IMR-90 (cell line): ENCODE data around the gene UNC79. TPM values are rescaled to one million over a fixed set of nuclear protein-coding genes. Genes with fewer than 3 reads are reported as not detected.

Source experiments
- ATAC-seq: fragments of 200-7000 bp; cut with Tn5 transposase; 2 replicates; pipeline ENCODE4 v1.9.1; 2020; ENCODE audit warnings: low read depth, mild to moderate bottlenecking, moderate library complexity
- BruUV-seq: library from RNA; stranded (reverse); fragments of 400-500 nt; replicated peaks from 2 replicates; lab custom pipeline; 2021; lab: Mats Ljungman, UMichigan
- CTCF ChIA-PET: fragments of 300-600 bp; formaldehyde crosslinking; extraction: SDS; loops from one replicate; lab custom pipeline; 2021; ENCODE audit warnings: antibody characterized with exemption; lab: Yijun Ruan, JAX
- POLR2A ChIA-PET: fragments of 300-600 bp; sonication (Branson Sonifier 250); formaldehyde crosslinking; loops from one replicate; lab custom pipeline; 2022; ENCODE audit warnings: antibody characterized with exemption; ENCODE audit not compliant: unreplicated experiment; lab: Charles Lee
- DNase-seq: peaks from one replicate; pipeline ENCODE4 v3.0.0; 2013
- H2AFZ ChIP-seq: replicated peaks from 2 replicates; pipeline ENCODE3; 2013; ENCODE audit warnings: low read length, mild to moderate bottlenecking; ENCODE audit not compliant: poor library complexity
- H2AK5ac ChIP-seq: 2 replicates; pipeline ENCODE4 v1.6.1; 2013; ENCODE audit warnings: low read depth, low read length, inconsistent platforms
- H2AK9ac ChIP-seq: replicated peaks from 2 replicates; pipeline ENCODE3; 2013; ENCODE audit warnings: mild to moderate bottlenecking, low read depth, low read length, moderate library complexity; ENCODE audit not compliant: poor library complexity
- H2BK120ac ChIP-seq: 2 replicates; pipeline ENCODE4 v1.6.1; 2013; ENCODE audit warnings: low read depth, low read length, inconsistent platforms
- H2BK15ac ChIP-seq: 3 replicates; pipeline ENCODE4 v1.6.1; 2013; ENCODE audit warnings: low read depth, low read length, inconsistent platforms
- H2BK20ac ChIP-seq: 2 replicates; pipeline ENCODE4 v1.6.1; 2013; ENCODE audit warnings: low read depth, mild to moderate bottlenecking, inconsistent platforms, low read length, moderate library complexity
- H2BK5ac ChIP-seq: 2 replicates; pipeline ENCODE4 v1.6.1; 2013; ENCODE audit warnings: mild to moderate bottlenecking, low read depth, low read length, inconsistent platforms; ENCODE audit not compliant: poor library complexity, severe bottlenecking
- H3K14ac ChIP-seq: replicated peaks from 2 replicates; pipeline ENCODE4 v1.6.1; 2013; ENCODE audit warnings: low read depth, low read length, inconsistent platforms
- H3K18ac ChIP-seq: 2 replicates; pipeline ENCODE4 v1.6.1; 2013; ENCODE audit warnings: low read depth, low read length, control low read depth
- H3K23ac ChIP-seq: 2 replicates; pipeline ENCODE4 v1.6.1; 2013; ENCODE audit warnings: low read depth, low read length, inconsistent platforms
- H3K27ac ChIP-seq: 2 replicates; pipeline ENCODE4 v1.5.1; 2013; ENCODE audit warnings: mild to moderate bottlenecking, control low read depth, low read length; ENCODE audit not compliant: insufficient read depth
- H3K27me3 ChIP-seq: 2 replicates; pipeline ENCODE4 v1.6.1; 2013; ENCODE audit warnings: low read length; ENCODE audit not compliant: control insufficient read depth, insufficient read depth
- H3K36me3 ChIP-seq: 2 replicates; pipeline ENCODE4 v1.6.1; 2013; ENCODE audit warnings: low read length, mixed read lengths; ENCODE audit not compliant: control insufficient read depth, insufficient read depth
- H3K4ac ChIP-seq: 2 replicates; pipeline ENCODE4 v1.6.1; 2013; ENCODE audit warnings: low read depth, low read length, inconsistent platforms
- H3K4me1 ChIP-seq: 2 replicates; pipeline ENCODE4 v1.6.1; 2013; ENCODE audit warnings: low read length, mixed read lengths; ENCODE audit not compliant: control insufficient read depth, insufficient read depth
- H3K4me2 ChIP-seq: 2 replicates; pipeline ENCODE4 v1.6.1; 2013; ENCODE audit warnings: low read depth, mild to moderate bottlenecking, control low read depth, low read length, moderate library complexity
- H3K4me3 ChIP-seq: 2 replicates; pipeline ENCODE4 v1.5.1; 2013; ENCODE audit warnings: low read depth, mild to moderate bottlenecking, control low read depth, low read length, moderate library complexity; ENCODE audit not compliant: insufficient read depth
- H3K56ac ChIP-seq: 2 replicates; pipeline ENCODE4 v1.6.1; 2013; ENCODE audit warnings: low read length, inconsistent platforms; ENCODE audit not compliant: insufficient read depth; ENCODE audit errors: extremely low read depth
- H3K79me1 ChIP-seq, 2 experiments: 2 replicates each; pipeline ENCODE4 v1.6.1; 2013; ENCODE audit warnings: low read length in 2 of 2, inconsistent platforms in 1 of 2, low read depth in 1 of 2
- H3K9ac ChIP-seq: 2 replicates; pipeline ENCODE4 v1.6.1; 2013; ENCODE audit warnings: low read depth, low read length, control low read depth
- H3K9me1 ChIP-seq: 2 replicates; pipeline ENCODE4 v1.6.1; 2013; ENCODE audit warnings: low read length, inconsistent platforms; ENCODE audit not compliant: insufficient read depth
- H3K9me3 ChIP-seq: 2 replicates; pipeline ENCODE4 v1.6.1; 2013; ENCODE audit warnings: low read length; ENCODE audit not compliant: control insufficient read depth, insufficient read depth
- H4K20me1 ChIP-seq: 2 replicates; pipeline ENCODE4 v1.6.1; 2013; ENCODE audit warnings: low read length, inconsistent platforms; ENCODE audit not compliant: insufficient read depth
- H4K5ac ChIP-seq: 2 replicates; pipeline ENCODE4 v1.6.1; 2013; ENCODE audit warnings: mild to moderate bottlenecking, low read depth, low read length, control low read depth
- H4K8ac ChIP-seq, 2 experiments: 2 replicates each; pipeline ENCODE4 v1.6.1; 2013; ENCODE audit warnings: low read depth in 2 of 2, low read length in 2 of 2, control low read depth in 1 of 2, inconsistent platforms in 1 of 2
- H4K91ac ChIP-seq: 2 replicates; pipeline ENCODE4 v1.6.1; 2013; ENCODE audit warnings: low read depth, low read length, inconsistent platforms; ENCODE audit not compliant: insufficient read depth
- BHLHE40 ChIP-seq: fragments of 150-350 bp; IDR thresholded peaks from 2 replicates; pipeline ENCODE4 v1.6.1; 2016; ENCODE audit warnings: mild to moderate bottlenecking, low read depth, low read length
- FOS ChIP-seq: fragments of 150-350 bp; IDR thresholded peaks from 2 replicates; pipeline ENCODE4 v1.6.1; 2016; ENCODE audit warnings: low read depth, low read length
- NFE2L2 ChIP-seq: fragments of 150-350 bp; IDR thresholded peaks from 2 replicates; pipeline ENCODE4 v1.6.1; 2016; ENCODE audit warnings: low read depth, mild to moderate bottlenecking, low read length
- WGBS, 2 experiments: methylation state at CpG; one replicate each; pipeline versions ENCODE4 v1.1.5 to v1.1.7; 2013; ENCODE audit warnings: missing lambda C conversion rate in 2 of 2; ENCODE audit not compliant: insufficient read length in 1 of 2; ENCODE audit errors: extremely low coverage in 2 of 2; 5-methylcytosine and 5-hydroxymethylcytosine counted together
- dilution Hi-C: fragments of 300-500 bp; cut with HindIII; formaldehyde crosslinking; loops from one replicate; pipeline ENCODE4 v1.14.3; 2018; ENCODE audit warnings: low sequenced_read_pairs; ENCODE audit not compliant: unreplicated experiment
- in situ Hi-C: fragments of 300-500 bp; cut with MboI; formaldehyde crosslinking; loops from 3 replicates; pipeline ENCODE4 v1.14.3; 2019; ENCODE audit warnings: low sequenced_read_pairs, inconsistent platforms, mixed read lengths
- intact Hi-C: fragments of 100-400 bp; cut with micrococcal nuclease; formaldehyde crosslinking; loops from 2 replicates; pipeline ENCODE4 v1.10.0; 2022
- polyA plus RNA-seq, 3 experiments: library from polyadenylated mRNA; depleted of rRNA; stranded (reverse); fragments of >200 nt; gene quantifications; 2 replicates each; pipeline ENCODE4 v1.2.3, GENCODE V29; 2012; ENCODE audit warnings: low replicate concordance in 1 of 3
- total RNA-seq: library from RNA; depleted of rRNA; stranded (reverse); fragments of >200 nt; gene quantifications from 2 replicates; pipeline ENCODE4 v1.2.3, GENCODE V29; 2012
- TF ChIP-seq, protein P1 (sequence below): conservative IDR thresholded peaks from 2 replicates; pipeline ENCODE4 v1.5.1; 2012; ENCODE audit warnings: mild to moderate bottlenecking, low read depth, low read length, improper control_type of control experiment

Gene UNC79
- total and polyA plus RNA-seq, 2 of the 4 experiments (the other 2 are of a cell fraction), result under 0.01 TPM

DNA sequence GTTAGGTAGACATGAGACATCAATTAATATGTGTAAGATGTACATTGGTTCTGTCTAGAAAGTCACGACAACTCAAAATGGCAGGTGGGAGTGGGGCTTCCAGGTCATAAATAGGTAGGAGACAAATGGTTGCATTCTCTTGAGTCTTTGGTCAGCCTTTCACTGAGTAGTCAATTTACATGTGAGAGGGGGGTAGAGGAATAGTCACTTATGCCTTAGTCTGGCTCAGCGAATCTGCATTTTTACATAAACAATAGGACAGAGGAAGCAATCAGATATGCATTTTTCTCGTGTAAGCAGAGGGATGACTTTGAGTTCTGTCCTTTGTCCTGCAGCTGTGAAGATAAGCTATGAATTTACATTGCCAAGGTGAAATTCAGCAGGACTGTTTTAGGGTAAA lies 27.8 kb upstream of the UNC79 start:
- Histone ChIP-seq H4K8ac (no peak overlapping the region), H4K91ac (no peak overlapping the region), H2BK5ac (no peak overlapping the region), H3K9me3 (no peaks in the 10 kb centered on the region), H3K27me3 (no peaks in the 10 kb centered on the region), H4K5ac (no peak overlapping the region), H2AK5ac (no peak overlapping the region), H3K79me1 (no peaks in the 10 kb centered on the region), H3K4me3 (no peak overlapping the region), H3K23ac (no peak overlapping the region), H2BK20ac (no peak overlapping the region), H2BK120ac (no peak overlapping the region), H2AFZ (no peak overlapping the region), H2BK15ac (no peak overlapping the region), H3K4me1 (no peaks in the 10 kb centered on the region), H3K9me1 (no peaks in the 10 kb centered on the region), H3K56ac (no peak overlapping the region), H3K36me3 (no peaks in the 10 kb centered on the region), H3K18ac (no peak overlapping the region), H3K14ac (no peak overlapping the region), H3K4me2 (no peak overlapping the region), H3K27ac (no peak overlapping the region), H2AK9ac (no peak overlapping the region), H3K9ac (no peak overlapping the region), H3K4ac (no peak overlapping the region), H4K20me1 (no peaks in the 10 kb centered on the region)
- BruUV-seq, result no TSS peak
- in situ Hi-C loops, result no loop called here
- ChIA-PET POLR2A (no interaction called here), CTCF (interaction anchor here (0.9 kb wide), 1 partner anchor 22 kb away, joined by 3 read pairs; no protein-coding TSS in a partner anchor)
- TF ChIP-seq, protein P1, sequence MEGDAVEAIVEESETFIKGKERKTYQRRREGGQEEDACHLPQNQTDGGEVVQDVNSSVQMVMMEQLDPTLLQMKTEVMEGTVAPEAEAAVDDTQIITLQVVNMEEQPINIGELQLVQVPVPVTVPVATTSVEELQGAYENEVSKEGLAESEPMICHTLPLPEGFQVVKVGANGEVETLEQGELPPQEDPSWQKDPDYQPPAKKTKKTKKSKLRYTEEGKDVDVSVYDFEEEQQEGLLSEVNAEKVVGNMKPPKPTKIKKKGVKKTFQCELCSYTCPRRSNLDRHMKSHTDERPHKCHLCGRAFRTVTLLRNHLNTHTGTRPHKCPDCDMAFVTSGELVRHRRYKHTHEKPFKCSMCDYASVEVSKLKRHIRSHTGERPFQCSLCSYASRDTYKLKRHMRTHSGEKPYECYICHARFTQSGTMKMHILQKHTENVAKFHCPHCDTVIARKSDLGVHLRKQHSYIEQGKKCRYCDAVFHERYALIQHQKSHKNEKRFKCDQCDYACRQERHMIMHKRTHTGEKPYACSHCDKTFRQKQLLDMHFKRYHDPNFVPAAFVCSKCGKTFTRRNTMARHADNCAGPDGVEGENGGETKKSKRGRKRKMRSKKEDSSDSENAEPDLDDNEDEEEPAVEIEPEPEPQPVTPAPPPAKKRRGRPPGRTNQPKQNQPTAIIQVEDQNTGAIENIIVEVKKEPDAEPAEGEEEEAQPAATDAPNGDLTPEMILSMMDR, result no peak
- no peak for TF ChIP-seq BHLHE40
- TF ChIP-seq FOS, result no peak
- TF ChIP-seq NFE2L2, result no peak
- intact Hi-C loops, result no loop called here
- DNase-seq (no peak), ATAC-seq (no peak)
- dilution Hi-C loops, result no loop called here
- WGBS, 2 experiments, result 60% methylated on average over 1 of the region's 3 CpGs; no CpG with 5 or more reads in 1 of the 2 experiments
